ENCODE data around the gene TXNDC8. TPM values are rescaled to one million over a fixed set of nuclear protein-coding genes. Genes with fewer than 3 reads are reported as not detected.

Gene TXNDC8
- total RNA-seq, 1 experiment from 2014 or later = not detected

GRCh38 chr9:110257956-110258355 lies 79.7 kb downstream of the TXNDC8 start:
- POLR2A ChIA-PET (ENCODE audit: unreplicated experiment) = no interaction called here

DNA sequence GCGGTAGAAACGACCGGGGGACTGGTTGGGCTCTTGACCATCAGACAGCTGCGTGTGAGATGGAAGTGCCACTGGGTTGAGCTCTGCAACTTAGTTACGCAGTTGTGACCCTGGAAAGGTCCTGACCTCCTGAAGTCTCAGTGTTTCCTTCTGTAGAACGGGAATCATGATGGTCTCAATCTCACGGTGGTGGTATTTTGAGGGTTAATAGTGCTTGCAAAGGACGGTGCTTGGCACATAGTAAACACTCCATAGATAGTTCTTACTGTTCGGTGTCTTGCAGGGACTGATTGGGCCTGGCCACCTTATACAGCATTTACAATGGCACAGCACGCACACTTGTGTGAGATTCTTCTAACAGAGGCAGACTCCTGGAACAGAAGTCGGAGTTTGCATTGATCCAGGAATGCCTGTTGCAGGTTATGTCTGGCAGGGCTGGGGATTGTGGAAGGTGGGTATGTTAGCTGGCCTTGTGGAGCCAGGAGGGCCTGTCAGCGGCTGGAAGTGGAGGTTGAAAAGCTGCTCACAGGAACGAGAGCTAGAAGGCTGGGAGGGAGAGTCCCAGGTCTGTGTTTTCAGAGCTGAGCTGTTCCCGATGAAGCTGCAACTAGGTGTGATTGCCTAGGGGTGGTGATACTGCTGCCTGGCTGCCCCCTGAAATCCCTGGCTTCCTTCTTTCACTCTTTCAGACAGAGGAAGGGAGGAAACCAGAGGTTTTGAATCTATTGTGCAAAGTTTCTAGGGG lies 80.4 kb downstream of the TXNDC8 start:
- Histone ChIP-seq H4K20me1 (ENCODE audit: low read length) (peaks cover 30% of the 10 kb centered on the region), H3K27me3 (ENCODE audit: low read length) (no peaks in the 10 kb centered on the region), H3K9ac (ENCODE audit: low read length) (peak overlapping the region; percentile 92), H3K36me3 (ENCODE audit: low read depth, low read length) (no peaks in the 10 kb centered on the region), H3K79me2 (ENCODE audit: low read length) (peaks cover 54% of the 10 kb centered on the region), H3K9me2 (replicated peaks; ENCODE audit: low read length) (no peaks in the 10 kb centered on the region), H2AFZ (ENCODE audit: low read length) (peak overlapping the region; percentile 93), H3K4me2 (ENCODE audit: low read length) (peak overlapping the region; percentile 91), H3K27ac (ENCODE audit: low read length) (peak overlapping the region; percentile 86), H3F3A (ENCODE audit: low read length, unreplicated experiment) (no peaks in the 10 kb centered on the region), H3K4me1 (ENCODE audit: insufficient read depth, low read length) (peaks cover 34% of the 10 kb centered on the region), H3K9me3 (ENCODE audit: low read length) (no peaks in the 10 kb centered on the region), H3K4me3 (ENCODE audit: low read length) (peak overlapping the region; percentile 88)
- intact Hi-C loops (cut with micrococcal nuclease) = no loop called here
- no peak for TF ChIP-seq EZH2 (IDR thresholded peaks at IDR 0.05; ENCODE audit: low read length, unreplicated experiment)
- TF ChIP-seq, protein P1, sequence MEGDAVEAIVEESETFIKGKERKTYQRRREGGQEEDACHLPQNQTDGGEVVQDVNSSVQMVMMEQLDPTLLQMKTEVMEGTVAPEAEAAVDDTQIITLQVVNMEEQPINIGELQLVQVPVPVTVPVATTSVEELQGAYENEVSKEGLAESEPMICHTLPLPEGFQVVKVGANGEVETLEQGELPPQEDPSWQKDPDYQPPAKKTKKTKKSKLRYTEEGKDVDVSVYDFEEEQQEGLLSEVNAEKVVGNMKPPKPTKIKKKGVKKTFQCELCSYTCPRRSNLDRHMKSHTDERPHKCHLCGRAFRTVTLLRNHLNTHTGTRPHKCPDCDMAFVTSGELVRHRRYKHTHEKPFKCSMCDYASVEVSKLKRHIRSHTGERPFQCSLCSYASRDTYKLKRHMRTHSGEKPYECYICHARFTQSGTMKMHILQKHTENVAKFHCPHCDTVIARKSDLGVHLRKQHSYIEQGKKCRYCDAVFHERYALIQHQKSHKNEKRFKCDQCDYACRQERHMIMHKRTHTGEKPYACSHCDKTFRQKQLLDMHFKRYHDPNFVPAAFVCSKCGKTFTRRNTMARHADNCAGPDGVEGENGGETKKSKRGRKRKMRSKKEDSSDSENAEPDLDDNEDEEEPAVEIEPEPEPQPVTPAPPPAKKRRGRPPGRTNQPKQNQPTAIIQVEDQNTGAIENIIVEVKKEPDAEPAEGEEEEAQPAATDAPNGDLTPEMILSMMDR (conservative IDR thresholded peaks at IDR 0.05; ENCODE audit: low read depth, low read length) = no peak
- TSS peak; percentile 79 for BruUV-seq (replicated peaks)
- ATAC-seq (peak; percentile 8), DNase-seq (no peak)
- ChIA-PET POLR2A (ENCODE audit: unreplicated experiment) (no interaction called here), CTCF (interaction anchor here (0.5 kb wide), 1 partner anchor 1085 kb away, joined by 4 read pairs; no protein-coding TSS in a partner anchor)

More at GRCh38 chr9:110257956-110258355, 79.7 kb downstream of the TXNDC8 start:
- Histone ChIP-seq H3K4me3 (ENCODE audit: low read length) (peak overlapping the region; percentile 88), H3K27ac (ENCODE audit: low read length) (no peak overlapping the region), H3K4me1 (ENCODE audit: insufficient read depth, low read length) (peaks cover 32% of the 10 kb centered on the region), H3K36me3 (ENCODE audit: low read depth, low read length) (no peaks in the 10 kb centered on the region), H2AFZ (ENCODE audit: low read length) (no peak overlapping the region), H3K4me2 (ENCODE audit: low read length) (peak overlapping the region; percentile 91), H3K27me3 (ENCODE audit: low read length) (no peaks in the 10 kb centered on the region), H3K9me2 (replicated peaks; ENCODE audit: low read length) (no peaks in the 10 kb centered on the region), H3F3A (ENCODE audit: low read length, unreplicated experiment) (no peaks in the 10 kb centered on the region), H3K79me2 (ENCODE audit: low read length) (peaks cover 47% of the 10 kb centered on the region), H3K9me3 (ENCODE audit: low read length) (no peaks in the 10 kb centered on the region), H4K20me1 (ENCODE audit: low read length) (peaks cover 24% of the 10 kb centered on the region), H3K9ac (ENCODE audit: low read length) (no peak overlapping the region)
- intact Hi-C loops (cut with micrococcal nuclease) = no loop called here
- TF ChIP-seq, protein P1 (conservative IDR thresholded peaks at IDR 0.05; ENCODE audit: low read depth, low read length) = no peak
- TF ChIP-seq EZH2 (IDR thresholded peaks at IDR 0.05; ENCODE audit: low read length, unreplicated experiment) (no peak), EZH2phosphoT487 (IDR thresholded peaks at IDR 0.05; ENCODE audit: borderline replicate concordance, low read length) (no peak)
- CTCF ChIA-PET = interaction anchor here (0.5 kb wide), 1 partner anchor 1085 kb away, joined by 4 read pairs; no protein-coding TSS in a partner anchor
- ATAC-seq (no peak), DNase-seq (no peak)
- BruUV-seq (replicated peaks) = no TSS peak

Measured in PC-3 (cell line).